Measurements from ENCODE around the gene CADM2.

- TF ChIP-seq CTCF (IDR thresholded peaks at IDR 0.05; ENCODE audit: low read depth, low read length, poor library complexity, severe bottlenecking) (no peak), EZH2phosphoT487 (IDR thresholded peaks at IDR 0.05; ENCODE audit: borderline replicate concordance, low read length) (no peak)
Measured at GRCh38 chr3:85740561-85740960, 781.8 kb downstream of the CADM2 start.

All from DOHH2 (cell line).